Muscle layer of colon (tissue), 2 donors: ENCODE data around the gene TCERG1L.

Experiments used
- H3K27ac ChIP-seq: one replicate; pipeline ENCODE4 v1.7.0; 2013; ENCODE audit warnings: low read depth, mild to moderate bottlenecking, low read length, moderate library complexity
- H3K27me3 ChIP-seq, 2 donors: one replicate each; pipeline ENCODE4 v1.7.0; 2013; ENCODE audit warnings: low read length in 2 of 2, mild to moderate bottlenecking in 2 of 2; ENCODE audit not compliant: insufficient read depth in 2 of 2, control insufficient read depth in 1 of 2
- H3K36me3 ChIP-seq: one replicate; pipeline ENCODE4 v1.7.0; 2013; ENCODE audit warnings: mild to moderate bottlenecking, low read length; ENCODE audit not compliant: insufficient read depth
- H3K4me1 ChIP-seq: one replicate; pipeline ENCODE4 v1.7.0; 2013; ENCODE audit warnings: mild to moderate bottlenecking, low read length; ENCODE audit not compliant: insufficient read depth
- H3K4me3 ChIP-seq, 2 donors: one replicate each; pipeline ENCODE4 v1.7.0; 2013; ENCODE audit warnings: low read length in 2 of 2, low read depth in 1 of 2, mild to moderate bottlenecking in 1 of 2, moderate library complexity in 1 of 2
- H3K9ac ChIP-seq: one replicate; pipeline ENCODE4 v1.7.0; 2013; ENCODE audit warnings: low read length
- H3K9me3 ChIP-seq: one replicate; pipeline ENCODE4 v1.7.0; 2013; ENCODE audit warnings: mild to moderate bottlenecking, low read length
- donor health status: abdominal sarcoma.
- donor health status: Adenocarcinoma of cecum.

Gene TCERG1L

DNA sequence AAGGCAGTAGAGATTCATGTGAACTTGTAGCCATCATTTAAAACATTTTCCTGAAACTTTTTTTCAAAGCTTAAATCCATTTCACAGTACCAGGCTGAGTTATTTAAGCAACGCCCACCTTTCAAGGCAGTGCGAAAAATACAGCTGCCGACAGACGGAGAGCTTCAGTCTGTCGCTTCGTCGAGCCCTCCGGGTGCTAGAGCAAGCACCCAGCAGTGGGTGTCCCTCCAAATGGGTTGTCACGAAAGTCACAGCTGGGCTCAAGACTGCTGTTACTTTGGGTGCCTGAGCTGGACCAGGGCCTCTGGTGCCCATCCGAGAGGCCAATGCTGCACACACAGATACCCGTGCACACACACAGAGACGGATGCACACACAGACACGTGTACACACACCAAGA, 135.6 kb downstream of the TCERG1L start:
- Histone ChIP-seq H3K36me3 (no peaks in the 10 kb centered on the region), H3K9me3 (no peaks in the 10 kb centered on the region), H3K4me3 (no peak overlapping the region), H3K9ac (no peak overlapping the region), H3K4me1 (no peaks in the 10 kb centered on the region), H3K27ac (no peak overlapping the region), H3K27me3 (no peaks in the 10 kb centered on the region)

DNA sequence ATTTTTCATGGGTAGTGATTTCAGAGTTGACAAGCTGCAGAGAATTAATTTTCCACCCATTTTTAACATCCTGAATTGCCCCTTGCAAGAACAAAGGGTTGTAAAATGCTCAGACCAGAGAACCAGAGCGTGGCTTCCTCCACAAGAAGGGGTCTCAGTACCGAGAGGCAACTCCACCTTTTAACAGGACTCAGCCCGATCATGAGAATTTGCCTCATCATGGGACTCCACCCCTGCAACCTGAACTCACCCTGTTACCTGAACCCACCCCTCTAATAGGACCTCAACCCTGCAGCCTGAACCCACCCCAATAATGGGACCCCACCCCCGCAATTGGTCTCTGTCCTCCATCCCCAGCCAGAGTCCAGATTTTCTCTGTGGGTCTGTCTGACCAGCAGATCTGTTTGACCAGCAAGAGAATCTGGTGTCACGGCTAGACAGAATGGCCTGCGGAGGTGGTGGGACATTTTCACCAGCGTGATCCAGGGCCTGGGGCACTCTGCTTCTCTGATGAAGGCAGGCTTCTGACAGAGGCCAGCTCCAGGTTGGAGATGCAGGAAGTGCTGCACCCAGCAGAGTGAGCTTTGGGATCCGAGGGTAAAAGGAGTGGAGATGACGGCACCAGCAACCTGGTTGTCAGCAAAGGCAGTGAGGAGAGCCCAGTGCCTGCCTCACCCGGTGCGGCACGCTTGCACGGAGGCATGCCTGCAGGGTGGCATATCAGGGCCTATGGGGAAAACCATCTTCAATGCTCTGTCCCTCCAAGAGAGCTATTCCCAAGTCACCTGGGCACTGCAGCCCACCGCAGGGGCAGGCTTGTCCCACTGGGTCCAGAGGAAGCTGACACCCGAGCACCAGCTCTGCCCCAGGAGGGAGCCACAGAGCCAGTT, 136.6 kb downstream of the TCERG1L start:
- Histone ChIP-seq H3K36me3 (no peaks in the 10 kb centered on the region), H3K4me3 (no peak overlapping the region), H3K27ac (no peak overlapping the region), H3K9me3 (no peaks in the 10 kb centered on the region), H3K27me3 (no peaks in the 10 kb centered on the region), H3K9ac (no peak overlapping the region), H3K4me1 (no peaks in the 10 kb centered on the region)

DNA sequence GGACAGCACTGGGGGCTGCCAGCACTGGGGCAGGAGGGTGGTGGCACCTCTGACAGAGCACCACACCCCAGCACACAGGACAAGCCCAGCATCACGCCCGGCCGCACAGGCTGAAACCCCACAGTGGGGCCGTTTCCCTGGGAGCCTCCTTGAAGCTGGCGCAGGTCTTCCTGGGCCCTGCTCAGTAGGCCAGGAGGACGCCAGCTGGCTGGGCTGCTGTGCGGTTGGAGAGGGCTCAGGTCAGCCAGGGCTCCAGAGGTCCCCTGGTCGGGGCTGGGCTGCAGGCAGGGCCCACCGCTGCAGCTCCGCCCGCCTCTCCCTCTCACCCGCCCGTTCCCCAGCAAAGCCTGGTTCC, 137.3 kb downstream of the TCERG1L start:
- Histone ChIP-seq H3K9ac (no peak overlapping the region), H3K4me1 (no peaks in the 10 kb centered on the region), H3K9me3 (no peaks in the 10 kb centered on the region), H3K36me3 (no peaks in the 10 kb centered on the region), H3K27ac (no peak overlapping the region), H3K27me3 (no peaks in the 10 kb centered on the region), H3K4me3 (no peak overlapping the region)

DNA sequence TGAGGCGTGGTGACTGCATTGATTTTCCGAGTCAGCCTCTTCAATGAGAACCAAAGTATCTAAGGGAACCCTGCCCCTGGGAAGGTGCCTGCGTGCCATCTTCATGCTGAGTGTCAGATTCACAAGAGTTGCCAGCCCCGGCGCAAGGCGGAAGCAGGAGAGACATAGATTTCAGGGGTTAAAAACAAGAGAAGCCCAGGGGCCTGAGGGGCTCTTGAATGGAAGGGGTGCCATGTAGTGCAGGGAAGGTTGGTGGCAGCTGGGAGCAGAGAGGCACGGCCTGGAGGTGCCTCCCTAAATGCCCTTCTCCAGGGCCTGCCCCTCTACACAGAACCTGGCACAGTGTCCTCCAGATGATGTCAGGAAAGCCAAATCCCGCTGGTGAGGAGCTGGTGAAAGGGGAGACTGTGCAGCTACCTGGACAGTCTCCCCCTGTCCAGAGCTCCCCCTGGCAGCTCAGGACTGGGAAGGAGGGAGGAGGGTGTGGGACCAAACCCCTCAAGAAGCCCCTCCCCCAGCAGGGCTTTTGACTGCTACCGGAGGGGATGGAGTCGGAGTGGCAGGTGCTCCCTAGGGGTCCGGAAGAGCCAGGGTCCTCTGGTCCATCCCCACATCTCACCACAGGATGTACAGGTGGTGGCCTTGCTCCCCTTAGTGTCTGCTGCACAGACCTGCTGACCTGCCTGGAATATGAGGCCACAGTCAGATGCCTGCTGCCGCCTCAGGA, 137.9 kb downstream of the TCERG1L start:
- Histone ChIP-seq H3K27ac (no peak overlapping the region), H3K9ac (no peak overlapping the region), H3K36me3 (no peaks in the 10 kb centered on the region), H3K27me3 (no peaks in the 10 kb centered on the region), H3K4me3 (no peak overlapping the region), H3K9me3 (no peaks in the 10 kb centered on the region), H3K4me1 (no peaks in the 10 kb centered on the region)

DNA sequence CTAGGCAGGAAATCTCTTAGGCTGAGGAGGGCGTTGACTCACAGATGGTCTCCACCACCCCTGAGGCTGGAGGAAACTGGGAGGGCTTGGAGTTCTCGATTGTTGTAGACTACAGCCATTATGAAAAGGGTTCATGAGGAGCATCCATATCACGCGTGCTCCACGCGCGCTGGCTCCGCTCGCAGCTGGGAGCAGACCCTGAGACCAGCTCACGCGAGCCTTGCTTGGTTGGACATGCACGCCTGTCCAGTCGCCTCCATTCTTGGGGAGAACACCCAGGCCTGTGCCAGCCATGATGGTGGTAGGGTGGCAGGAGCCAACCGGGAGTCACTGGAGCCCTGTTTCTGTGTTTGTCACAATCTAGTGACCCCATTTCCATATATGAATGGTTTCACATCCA, 139.1 kb downstream of the TCERG1L start:
- Histone ChIP-seq H3K4me3 (no peak overlapping the region), H3K36me3 (no peaks in the 10 kb centered on the region), H3K27me3 (no peaks in the 10 kb centered on the region), H3K9me3 (no peaks in the 10 kb centered on the region), H3K4me1 (no peaks in the 10 kb centered on the region), H3K27ac (no peak overlapping the region), H3K9ac (no peak overlapping the region)

DNA sequence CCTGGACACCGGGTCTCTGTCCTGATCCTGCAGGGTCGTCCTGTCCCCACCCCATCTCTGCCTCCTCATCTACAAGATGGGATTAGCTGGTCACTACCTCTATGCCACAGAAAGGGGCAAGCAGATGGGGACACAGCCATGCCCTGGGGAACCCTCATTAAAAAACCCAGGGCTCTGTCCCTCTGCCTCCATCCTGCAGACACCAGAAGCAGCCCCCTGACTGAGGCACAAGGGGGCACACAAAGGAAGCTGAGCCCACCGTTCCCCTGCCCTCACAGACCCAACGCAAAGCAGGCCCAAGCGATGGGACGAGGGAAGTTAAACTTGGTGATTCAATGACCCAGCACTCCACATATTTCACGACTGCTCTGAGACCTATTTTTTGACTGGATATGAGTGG, 142.4 kb downstream of the TCERG1L start:
- Histone ChIP-seq H3K27me3 (no peaks in the 10 kb centered on the region), H3K27ac (no peak overlapping the region), H3K4me3 (no peak overlapping the region), H3K4me1 (no peaks in the 10 kb centered on the region), H3K9ac (no peak overlapping the region), H3K36me3 (no peaks in the 10 kb centered on the region), H3K9me3 (no peaks in the 10 kb centered on the region)

DNA sequence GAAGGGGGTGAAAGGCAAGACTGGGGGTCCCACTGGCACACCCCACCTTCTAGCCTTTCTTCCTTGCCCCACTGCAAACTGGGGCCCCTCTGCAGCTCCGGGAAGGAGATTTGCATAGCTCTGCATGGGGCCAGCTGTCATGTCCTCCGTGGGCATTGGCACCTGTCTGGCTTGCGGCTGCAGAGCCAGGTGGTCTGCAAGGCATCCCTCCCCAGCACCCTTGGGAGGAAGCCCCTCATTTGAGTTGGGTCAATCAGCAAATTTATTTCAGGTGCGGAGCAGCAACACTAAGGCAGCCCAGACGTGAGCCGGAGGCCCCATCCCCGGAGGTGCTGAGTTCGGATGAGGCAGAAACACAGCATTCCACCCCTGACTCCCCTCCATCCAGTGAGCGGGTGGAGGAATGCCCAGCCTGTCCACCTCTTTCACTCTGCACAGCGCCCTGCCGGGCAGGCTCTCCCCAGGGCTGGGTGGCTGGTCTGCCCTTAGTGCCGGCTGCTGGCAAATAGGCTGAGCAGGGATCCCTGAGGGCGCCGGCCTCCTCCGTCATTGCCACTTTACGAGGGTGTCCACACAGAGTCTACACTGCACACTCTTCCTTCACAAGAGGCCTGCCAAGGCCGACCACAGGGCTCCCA, 143.2 kb downstream of the TCERG1L start:
- no peaks in the 10 kb centered on the region for H3K4me1 ChIP-seq
- H3K9ac ChIP-seq = no peak overlapping the region
- H3K9me3 ChIP-seq = no peaks in the 10 kb centered on the region

DNA sequence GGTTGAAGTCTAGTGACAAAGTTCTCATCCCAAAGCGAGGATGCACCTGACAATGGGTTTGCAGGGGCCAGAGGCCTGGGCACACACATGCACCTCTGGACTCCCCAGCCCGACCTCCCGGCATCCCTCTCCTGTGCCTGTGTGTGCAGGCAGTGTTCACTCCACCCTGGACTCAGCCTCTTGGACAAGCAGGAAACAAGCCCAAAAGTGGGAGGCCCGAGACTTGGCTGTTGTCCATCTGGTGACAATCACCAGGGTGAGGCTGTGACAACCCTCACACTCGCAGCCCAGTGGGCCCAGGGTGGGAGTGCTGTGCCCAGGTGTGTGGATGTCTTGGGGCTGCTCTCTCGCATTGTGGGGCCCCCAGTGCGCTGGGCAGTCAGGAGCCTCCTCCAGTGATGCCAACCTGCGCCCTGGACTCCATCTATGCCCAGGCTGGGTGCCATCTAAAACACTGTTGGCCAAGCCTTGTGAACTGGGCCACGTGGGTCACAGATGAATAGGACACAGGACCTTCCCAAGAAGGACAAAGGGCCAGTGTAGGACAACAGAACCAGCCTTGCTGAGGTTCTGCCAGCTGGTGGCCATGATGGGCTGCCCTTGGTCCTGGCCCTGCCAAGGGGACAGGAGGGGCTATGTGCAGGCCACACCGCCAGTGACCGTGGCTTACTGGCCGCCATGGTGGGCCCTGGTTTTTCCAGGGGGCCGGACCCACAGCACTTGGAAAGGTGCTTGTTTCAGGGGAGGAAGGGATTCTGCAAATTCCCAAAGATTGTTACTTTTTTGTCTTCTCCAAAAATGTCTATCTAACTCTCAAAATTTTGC, 144.3 kb downstream of the TCERG1L start:
- H3K27ac ChIP-seq = no peak overlapping the region

More for the DNA sequence above, 143.2 kb downstream of the TCERG1L start:
- Histone ChIP-seq H3K4me3 (no peak overlapping the region), H3K27me3 (no peaks in the 10 kb centered on the region), H3K27ac (no peak overlapping the region), H3K36me3 (no peaks in the 10 kb centered on the region)

DNA sequence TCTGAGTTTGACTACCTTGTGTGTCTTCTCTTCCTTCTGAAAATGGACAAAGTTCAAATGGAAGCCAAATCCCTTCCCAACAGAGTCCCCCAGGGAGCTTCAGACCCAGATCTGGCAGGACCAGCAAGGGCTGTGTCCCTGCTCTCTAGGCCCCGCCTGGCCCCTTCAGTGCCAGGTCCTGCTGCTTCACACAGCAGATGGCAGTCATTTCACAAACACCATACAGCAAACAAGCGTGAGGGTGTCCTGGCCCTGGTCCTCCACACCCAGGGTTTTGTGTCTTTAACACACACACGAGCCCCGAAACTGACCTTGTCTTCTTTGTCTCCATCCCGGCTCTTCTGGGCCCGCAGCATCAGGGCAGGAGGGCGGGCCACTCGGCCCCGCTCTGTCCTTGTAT, 145.0 kb downstream of the TCERG1L start:
- no peaks in the 10 kb centered on the region for H3K9me3 ChIP-seq
- H3K4me3 ChIP-seq = no peak overlapping the region
- no peak overlapping the region for H3K27ac ChIP-seq
- H3K4me1 ChIP-seq = no peaks in the 10 kb centered on the region
- H3K36me3 ChIP-seq = no peaks in the 10 kb centered on the region
- no peak overlapping the region for H3K9ac ChIP-seq
- no peaks in the 10 kb centered on the region for H3K27me3 ChIP-seq

More for the DNA sequence above, 144.3 kb downstream of the TCERG1L start:
- Histone ChIP-seq H3K9me3 (no peaks in the 10 kb centered on the region), H3K4me3 (no peak overlapping the region), H3K27me3 (no peaks in the 10 kb centered on the region), H3K4me1 (no peaks in the 10 kb centered on the region), H3K9ac (no peak overlapping the region), H3K36me3 (no peaks in the 10 kb centered on the region)

DNA sequence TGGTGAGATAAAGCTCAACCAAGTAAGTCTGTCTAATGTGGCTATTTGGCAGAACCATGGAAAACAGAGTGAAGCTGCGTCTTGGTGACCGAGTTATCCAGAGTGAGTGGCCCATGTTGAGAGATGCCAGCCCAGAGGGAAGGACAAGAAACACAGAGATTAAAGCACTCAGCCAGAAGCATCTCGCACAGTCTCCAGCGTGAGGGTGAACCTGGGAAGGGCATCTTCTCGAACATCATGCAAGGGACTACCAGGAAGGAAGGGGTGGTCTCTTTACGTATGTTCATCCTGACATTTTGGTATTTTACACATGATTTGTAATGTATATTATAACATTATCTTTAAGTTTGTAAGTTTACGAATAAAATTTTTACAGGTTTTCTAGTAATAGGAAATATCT, 146.4 kb downstream of the TCERG1L start:
- H3K36me3 ChIP-seq = no peaks in the 10 kb centered on the region
- H3K4me1 ChIP-seq = no peaks in the 10 kb centered on the region
- H3K27ac ChIP-seq = no peak overlapping the region
- no peak overlapping the region for H3K9ac ChIP-seq
- H3K27me3 ChIP-seq = no peaks in the 10 kb centered on the region
- H3K9me3 ChIP-seq = no peaks in the 10 kb centered on the region
- H3K4me3 ChIP-seq = no peak overlapping the region
